ENCODE results near the gene STYXL2.

The STYXL2 gene

GRCh38 chr1:167093846-167094516 is at the start of gene STYXL2:
Gene STYXL2, plus strand, starts transcription at chr1:167094075. Its CDS starts 775 bp downstream, at chr1:167094850.
- no peak for DNase-seq (ENCODE audit: low spot score)

GRCh38 chr1:167051907-167052306 is 42.0 kb upstream of the STYXL2 start:
- DNase-seq (ENCODE audit: low spot score) = no peak

GRCh38 chr1:167052389-167052788 is 41.5 kb upstream of the STYXL2 start:
- no peak for DNase-seq (ENCODE audit: low spot score)

GRCh38 chr1:167054531-167054930 is 39.3 kb upstream of the STYXL2 start:
- DNase-seq (ENCODE audit: low spot score) = no peak

GRCh38 chr1:167054946-167055630 is 38.8 kb upstream of the STYXL2 start:
- DNase-seq (ENCODE audit: low spot score) = no peak

- no peak for DNase-seq (ENCODE audit: low spot score)
Observed at GRCh38 chr1:167056529-167057231, 37.2 kb upstream of the STYXL2 start.

GRCh38 chr1:167057241-167057688 is 36.6 kb upstream of the STYXL2 start:
- peak; percentile 33 for DNase-seq (ENCODE audit: low spot score)

- peak; percentile 63 for DNase-seq (ENCODE audit: low spot score)
Observed at GRCh38 chr1:167059045-167059808, 34.6 kb upstream of the STYXL2 start.

GRCh38 chr1:167059809-167060107 is 34.1 kb upstream of the STYXL2 start:
- no peak for DNase-seq (ENCODE audit: low spot score)

GRCh38 chr1:167060141-167061072 is 33.5 kb upstream of the STYXL2 start:
- peak; percentile 26 for DNase-seq (ENCODE audit: low spot score)

GRCh38 chr1:167061073-167061464 is 32.8 kb upstream of the STYXL2 start:
- no peak for DNase-seq (ENCODE audit: low spot score)

GRCh38 chr1:167064621-167065020 is 29.3 kb upstream of the STYXL2 start:
- no peak for DNase-seq (ENCODE audit: low spot score)

- no peak for DNase-seq (ENCODE audit: low spot score)
Observed at GRCh38 chr1:167065471-167065870, 28.4 kb upstream of the STYXL2 start.

GRCh38 chr1:167066333-167067122 is 27.3 kb upstream of the STYXL2 start:
- peak; percentile 89 for DNase-seq (ENCODE audit: low spot score)

GRCh38 chr1:167067904-167068303 is 26.0 kb upstream of the STYXL2 start:
- DNase-seq (ENCODE audit: low spot score) = no peak

- no peak for DNase-seq (ENCODE audit: low spot score)
Observed at GRCh38 chr1:167068761-167069160, 25.1 kb upstream of the STYXL2 start.

- DNase-seq (ENCODE audit: low spot score) = no peak
Observed at GRCh38 chr1:167071286-167071685, 22.6 kb upstream of the STYXL2 start.

- DNase-seq (ENCODE audit: low spot score) = no peak
Observed at GRCh38 chr1:167076136-167076710, 17.7 kb upstream of the STYXL2 start.

GRCh38 chr1:167077128-167077867 is 16.6 kb upstream of the STYXL2 start:
- DNase-seq (ENCODE audit: low spot score) = no peak

- DNase-seq (ENCODE audit: low spot score) = no peak
Observed at GRCh38 chr1:167077868-167078210, 16.0 kb upstream of the STYXL2 start.

All from AG08396 (cell line).